H9 (cell line): Measurements from ENCODE around the gene PHKG1. TPM values are rescaled to one million over a fixed set of nuclear protein-coding genes. Genes with fewer than 3 reads are reported as not detected.

Source experiments
- DNase-seq: peaks from one replicate; pipeline ENCODE4 v3.0.0-alpha.2; 2017
- H2AFZ ChIP-seq: one replicate; pipeline ENCODE4 v1.6.1; 2013; ENCODE audit warnings: mild to moderate bottlenecking, low read length, control low read depth, moderate library complexity
- H2AK5ac ChIP-seq: 2 replicates; pipeline ENCODE4 v1.6.1; 2013; ENCODE audit warnings: low read length, control low read depth, mixed read lengths; ENCODE audit not compliant: insufficient read length
- H2BK120ac ChIP-seq: one replicate; pipeline ENCODE4 v1.6.1; 2013; ENCODE audit warnings: low read depth, mild to moderate bottlenecking, low read length, control low read depth, inconsistent platforms; ENCODE audit not compliant: poor library complexity, severe bottlenecking
- H2BK12ac ChIP-seq: 2 replicates; pipeline ENCODE4 v1.6.1; 2013; ENCODE audit warnings: low read length, control low read depth, mixed read lengths, low read depth; ENCODE audit not compliant: insufficient read length
- H2BK15ac ChIP-seq: 2 replicates; pipeline ENCODE4 v1.6.1; 2013; ENCODE audit warnings: low read depth, low read length, control low read depth
- H2BK20ac ChIP-seq: one replicate; pipeline ENCODE4 v1.6.1; 2013; ENCODE audit warnings: low read depth, mild to moderate bottlenecking, low read length, control low read depth, inconsistent platforms; ENCODE audit not compliant: poor library complexity, severe bottlenecking
- H2BK5ac ChIP-seq: 2 replicates; pipeline ENCODE4 v1.6.1; 2013; ENCODE audit warnings: low read length, control low read depth, mixed read lengths; ENCODE audit not compliant: insufficient read length
- H3K14ac ChIP-seq: 2 replicates; pipeline ENCODE4 v1.6.1; 2013; ENCODE audit warnings: low read length, control low read depth; ENCODE audit not compliant: insufficient read depth
- H3K18ac ChIP-seq: 2 replicates; pipeline ENCODE4 v1.6.1; 2013; ENCODE audit warnings: low read depth, mild to moderate bottlenecking, mixed read lengths, low read length, control low read depth; ENCODE audit not compliant: insufficient read length
- H3K23ac ChIP-seq: 2 replicates; pipeline ENCODE4 v1.6.1; 2013; ENCODE audit warnings: low read length, control low read depth, mixed read lengths, low read depth; ENCODE audit not compliant: insufficient read length
- H3K23me2 ChIP-seq: 2 replicates; pipeline ENCODE4 v1.6.1; 2013; ENCODE audit warnings: low read depth, mild to moderate bottlenecking, mixed read lengths, low read length, control low read depth; ENCODE audit not compliant: insufficient read length, poor library complexity, severe bottlenecking
- H3K27ac ChIP-seq: 2 replicates; pipeline ENCODE4 v1.5.1; 2013; ENCODE audit warnings: low read length, control low read depth, mixed read lengths, low read depth; ENCODE audit not compliant: insufficient read length
- H3K27me3 ChIP-seq: 2 replicates; pipeline ENCODE4 v1.6.1; 2013; ENCODE audit warnings: low read length, control low read depth, inconsistent platforms; ENCODE audit not compliant: insufficient read depth
- H3K4ac ChIP-seq: 2 replicates; pipeline ENCODE4 v1.6.1; 2013; ENCODE audit warnings: low read depth, mild to moderate bottlenecking, control low read depth, inconsistent platforms, low read length, moderate library complexity
- H3K4me1 ChIP-seq: 2 replicates; pipeline ENCODE4 v1.6.1; 2013; ENCODE audit warnings: low read length, control low read depth, inconsistent platforms; ENCODE audit not compliant: insufficient read depth
- H3K4me2 ChIP-seq: 2 replicates; pipeline ENCODE4 v1.6.1; 2013; ENCODE audit warnings: low read length, control low read depth, mixed read lengths; ENCODE audit not compliant: insufficient read length, insufficient read depth
- H3K56ac ChIP-seq: 2 replicates; pipeline ENCODE4 v1.6.1; 2013; ENCODE audit warnings: low read depth, mild to moderate bottlenecking, mixed read lengths, low read length, control low read depth; ENCODE audit not compliant: insufficient read length
- H3K79me1 ChIP-seq: 2 replicates; pipeline ENCODE4 v1.6.1; 2013; ENCODE audit warnings: low read depth, mild to moderate bottlenecking, moderate library complexity, low read length, control low read depth, inconsistent platforms; ENCODE audit not compliant: insufficient read depth, poor library complexity, severe bottlenecking
- H3K79me2 ChIP-seq: 2 replicates; pipeline ENCODE4 v1.6.1; 2013; ENCODE audit warnings: low read length, control low read depth, inconsistent platforms; ENCODE audit not compliant: insufficient read depth
- H3K9ac ChIP-seq: 2 replicates; pipeline ENCODE4 v1.6.1; 2013; ENCODE audit warnings: low read length, control low read depth, mixed read lengths; ENCODE audit not compliant: insufficient read length; ENCODE audit errors: extremely low read depth
- H3K9me3 ChIP-seq: one replicate; pipeline ENCODE4 v1.6.1; 2013; ENCODE audit warnings: low read depth, low read length, inconsistent platforms; ENCODE audit not compliant: control insufficient read depth
- H3T11ph ChIP-seq: one replicate; pipeline ENCODE4 v1.6.1; 2013; ENCODE audit warnings: mild to moderate bottlenecking, low read length, control low read depth, inconsistent platforms
- H4K20me1 ChIP-seq: one replicate; pipeline ENCODE4 v1.6.1; 2013; ENCODE audit not compliant: control insufficient read depth, insufficient read length, insufficient read depth
- H4K5ac ChIP-seq: 2 replicates; pipeline ENCODE4 v1.6.1; 2013; ENCODE audit warnings: low read depth, mild to moderate bottlenecking, mixed read lengths, low read length, control low read depth; ENCODE audit not compliant: insufficient read length
- H4K8ac ChIP-seq: replicated peaks from 2 replicates; pipeline ENCODE4 v1.6.1; 2013; ENCODE audit warnings: low read length, control low read depth, mixed read lengths, low read depth; ENCODE audit not compliant: insufficient read length
- H4K91ac ChIP-seq: 2 replicates; pipeline ENCODE4 v1.6.1; 2013; ENCODE audit warnings: low read depth, mild to moderate bottlenecking, moderate library complexity, mixed read lengths, low read length, control low read depth; ENCODE audit not compliant: insufficient read length
- H3K27ac Mint-ChIP-seq, 3 experiments: 2 replicates in 2 of 3; 3 replicates in 1 of 3; pipeline ENCODE4 v1.8.0; 2020 to 2021; ENCODE audit warnings: mixed read lengths in 3 of 3, mild to moderate bottlenecking in 1 of 3, moderate library complexity in 1 of 3
- H3K27me3 Mint-ChIP-seq: 2 replicates; pipeline ENCODE4 v1.8.0; 2021; ENCODE audit warnings: low read depth, mild to moderate bottlenecking, moderate library complexity, mixed read lengths
- H3K36me3 Mint-ChIP-seq, 3 experiments: 2 replicates in 2 of 3; 3 replicates in 1 of 3; pipeline ENCODE4 v1.8.0; 2020 to 2021; ENCODE audit warnings: low read depth in 3 of 3, mixed read lengths in 3 of 3; ENCODE audit not compliant: insufficient read depth in 1 of 3
- H3K4me1 Mint-ChIP-seq, 2 experiments: 2 replicates each; pipeline ENCODE4 v1.8.0; 2020; ENCODE audit warnings: mixed read lengths in 2 of 2
- H3K4me3 Mint-ChIP-seq, 2 experiments: 2 replicates in 1 of 2; 3 replicates in 1 of 2; pipeline ENCODE4 v1.8.0; 2020 to 2021; ENCODE audit warnings: mild to moderate bottlenecking in 2 of 2, mixed read lengths in 2 of 2, moderate library complexity in 1 of 2
- H3K9me3 Mint-ChIP-seq, 2 experiments: 2 replicates in 1 of 2; 3 replicates in 1 of 2; pipeline ENCODE4 v1.8.0; 2020; ENCODE audit warnings: mild to moderate bottlenecking in 2 of 2, mixed read lengths in 2 of 2, moderate library complexity in 1 of 2
- WGBS: extraction: QIAGEN DNeasy Blood & Tissue Kit; methylation state at CpG from one replicate; pipeline ENCODE4 v1.1.7; 2013; ENCODE audit warnings: missing lambda C conversion rate, low lambda C conversion rate, mixed read lengths; ENCODE audit not compliant: insufficient read length; ENCODE audit errors: extremely low coverage; 5-methylcytosine and 5-hydroxymethylcytosine counted together
- total RNA-seq: library from RNA; stranded (reverse); gene quantifications from 2 replicates; pipeline ENCODE4 v1.2.1, GENCODE V29; 2021
- TF ChIP-seq, protein P1 (sequence below): fragments of 200-600 bp; sonication (generic); conservative IDR thresholded peaks from 3 replicates; pipeline ENCODE4 v1.8.0; 2021; ENCODE audit warnings: antibody characterized with exemption, mild to moderate bottlenecking

The PHKG1 gene
- total RNA-seq, 1 experiment from 2014 or later, result 0.42 TPM

DNA sequence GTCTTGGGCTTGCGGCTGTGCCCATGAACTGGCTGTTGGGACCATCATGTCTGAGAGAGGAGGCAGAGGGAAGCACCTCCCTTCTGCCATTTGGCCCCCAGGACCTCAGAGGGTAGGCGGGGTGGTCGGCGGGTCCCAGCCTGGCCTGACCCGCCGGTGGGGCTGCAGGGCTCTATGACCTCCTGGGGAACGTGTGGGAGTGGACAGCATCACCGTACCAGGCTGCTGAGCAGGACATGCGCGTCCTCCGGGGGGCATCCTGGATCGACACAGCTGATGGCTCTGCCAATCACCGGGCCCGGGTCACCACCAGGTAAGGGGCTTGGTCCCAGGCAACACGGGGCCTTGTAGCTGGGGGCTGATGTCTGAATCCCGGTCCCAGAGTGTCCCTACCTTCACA is 14.6 kb downstream of the PHKG1 start:
- Mint-ChIP-seq H3K9me3 (no peaks in the 10 kb centered on the region; a peak in 1 of 5 replicates), H3K4me3 (no peak overlapping the region), H3K4me1 (peaks cover 3% of the 10 kb centered on the region in 2 experiments), H3K36me3 (peaks cover 24 to 54% (median 44%) of the 10 kb centered on the region in 3 experiments; a peak in 6 of 7 replicates), H3K27ac (no peak overlapping the region), H3K27me3 (no peaks in the 10 kb centered on the region)
- Histone ChIP-seq H3K14ac (no peak overlapping the region), H2BK12ac (no peak overlapping the region), H3K27ac (no peak overlapping the region), H3K23ac (no peak overlapping the region), H2BK20ac (no peak overlapping the region), H3K79me1 (peaks cover 2% of the 10 kb centered on the region), H2BK15ac (no peak overlapping the region), H2BK120ac (no peak overlapping the region), H3K9me3 (no peaks in the 10 kb centered on the region), H4K91ac (no peak overlapping the region), H4K20me1 (no peaks in the 10 kb centered on the region), H3K23me2 (no peaks in the 10 kb centered on the region), H3K4me2 (no peak overlapping the region), H3T11ph (no peak overlapping the region), H3K4me1 (no peaks in the 10 kb centered on the region), H2AFZ (no peak overlapping the region), H4K8ac (no peak overlapping the region), H3K56ac (no peak overlapping the region), H2AK5ac (no peak overlapping the region), H3K4ac (no peak overlapping the region), H3K79me2 (no peaks in the 10 kb centered on the region), H3K27me3 (no peaks in the 10 kb centered on the region), H3K18ac (no peak overlapping the region), H2BK5ac (no peak overlapping the region), H3K9ac (no peak overlapping the region), H4K5ac (no peak overlapping the region)
- no CpG with 5 or more reads among the region's 16 CpGs for WGBS
- DNase-seq, result no peak
- TF ChIP-seq, protein P1, sequence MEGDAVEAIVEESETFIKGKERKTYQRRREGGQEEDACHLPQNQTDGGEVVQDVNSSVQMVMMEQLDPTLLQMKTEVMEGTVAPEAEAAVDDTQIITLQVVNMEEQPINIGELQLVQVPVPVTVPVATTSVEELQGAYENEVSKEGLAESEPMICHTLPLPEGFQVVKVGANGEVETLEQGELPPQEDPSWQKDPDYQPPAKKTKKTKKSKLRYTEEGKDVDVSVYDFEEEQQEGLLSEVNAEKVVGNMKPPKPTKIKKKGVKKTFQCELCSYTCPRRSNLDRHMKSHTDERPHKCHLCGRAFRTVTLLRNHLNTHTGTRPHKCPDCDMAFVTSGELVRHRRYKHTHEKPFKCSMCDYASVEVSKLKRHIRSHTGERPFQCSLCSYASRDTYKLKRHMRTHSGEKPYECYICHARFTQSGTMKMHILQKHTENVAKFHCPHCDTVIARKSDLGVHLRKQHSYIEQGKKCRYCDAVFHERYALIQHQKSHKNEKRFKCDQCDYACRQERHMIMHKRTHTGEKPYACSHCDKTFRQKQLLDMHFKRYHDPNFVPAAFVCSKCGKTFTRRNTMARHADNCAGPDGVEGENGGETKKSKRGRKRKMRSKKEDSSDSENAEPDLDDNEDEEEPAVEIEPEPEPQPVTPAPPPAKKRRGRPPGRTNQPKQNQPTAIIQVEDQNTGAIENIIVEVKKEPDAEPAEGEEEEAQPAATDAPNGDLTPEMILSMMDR, result no peak
